NCI-H345 (cell line): ENCODE results near the gene SYS1.

Experiments used
- DNase-seq: peaks from one replicate; lab custom pipeline; 2025; lab: John Stamatoyannopoulos, UW

The SYS1 gene

GRCh38 chr20:45355209-45356084 lies 7.5 kb upstream of the SYS1 start:
- no peak for DNase-seq

GRCh38 chr20:45358282-45359068 lies 4.5 kb upstream of the SYS1 start:
- no peak for DNase-seq

- no peak for DNase-seq
Measured at GRCh38 chr20:45359069-45359405, 3.9 kb upstream of the SYS1 start.

GRCh38 chr20:45359406-45360148 lies 3.4 kb upstream of the SYS1 start:
- DNase-seq = no peak

GRCh38 chr20:45361793-45362192 lies 1.2 kb upstream of the SYS1 start:
- no peak for DNase-seq

GRCh38 chr20:45363611-45364492 lies 896 bp downstream of the SYS1 start:
- DNase-seq = no peak

GRCh38 chr20:45365444-45365970 lies 2.6 kb downstream of the SYS1 start:
- no peak for DNase-seq

GRCh38 chr20:45366192-45366591 lies 3.2 kb downstream of the SYS1 start:
- DNase-seq = no peak

GRCh38 chr20:45366631-45367030 lies 3.7 kb downstream of the SYS1 start:
- no peak for DNase-seq

- no peak for DNase-seq
Measured at GRCh38 chr20:45367126-45367525, 4.2 kb downstream of the SYS1 start.

- no peak for DNase-seq
Measured at GRCh38 chr20:45368221-45368980, 5.4 kb downstream of the SYS1 start.

GRCh38 chr20:45370571-45371160 lies 7.7 kb downstream of the SYS1 start:
- no peak for DNase-seq

- DNase-seq = no peak
Measured at GRCh38 chr20:45372241-45372640, 9.3 kb downstream of the SYS1 start.

GRCh38 chr20:45372646-45373352 lies 9.8 kb downstream of the SYS1 start:
- DNase-seq = peak; percentile 37

GRCh38 chr20:45373353-45374100 lies 10.6 kb downstream of the SYS1 start:
- DNase-seq = peak; percentile 92

GRCh38 chr20:45374101-45374467 lies 11.1 kb downstream of the SYS1 start:
- DNase-seq = no peak

GRCh38 chr20:45374966-45375365 lies 12.0 kb downstream of the SYS1 start:
- no peak for DNase-seq

GRCh38 chr20:45377269-45377668 lies 14.3 kb downstream of the SYS1 start:
- DNase-seq = peak; percentile 51

- no peak for DNase-seq
Measured at GRCh38 chr20:45378191-45378590, 15.2 kb downstream of the SYS1 start, which contains the start of gene TP53TG5. TP53TG5 (minus strand) TSS chr20:45378325; CDS start chr20:45378236, 89 bp downstream.
